ENCODE data around the gene SAMD11.

Gene SAMD11

DNA sequence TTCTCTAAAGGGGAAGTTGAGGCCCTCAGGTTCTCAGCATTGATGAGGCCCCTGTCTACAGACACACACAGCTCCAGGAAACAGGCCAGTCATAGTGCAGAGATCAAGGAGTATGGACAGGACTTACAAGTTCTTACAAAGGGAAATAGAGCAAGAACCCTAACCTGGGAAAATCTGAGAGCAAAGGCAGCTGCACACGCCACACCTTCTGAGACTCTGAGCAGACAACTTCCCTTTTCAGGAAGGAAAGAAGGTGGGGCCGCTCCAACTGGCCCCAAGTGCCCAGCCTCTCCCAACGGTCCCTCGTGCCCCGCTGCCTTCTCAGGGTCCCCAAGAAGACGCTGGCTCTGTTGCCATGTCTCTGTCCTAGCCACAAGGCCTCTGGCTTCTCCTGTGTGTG is 31.8 kb downstream of the SAMD11 start:
- H3K4me1 ChIP-seq (ENCODE audit: control insufficient read depth, low read length): peaks cover 18% of the 10 kb centered on the region; the same call in 1 of the 2 replicates
- TF ChIP-seq EZH2phosphoT487 (IDR thresholded peaks at IDR 0.05; ENCODE audit: borderline replicate concordance, low read length): no peak
- TF ChIP-seq, protein P1, sequence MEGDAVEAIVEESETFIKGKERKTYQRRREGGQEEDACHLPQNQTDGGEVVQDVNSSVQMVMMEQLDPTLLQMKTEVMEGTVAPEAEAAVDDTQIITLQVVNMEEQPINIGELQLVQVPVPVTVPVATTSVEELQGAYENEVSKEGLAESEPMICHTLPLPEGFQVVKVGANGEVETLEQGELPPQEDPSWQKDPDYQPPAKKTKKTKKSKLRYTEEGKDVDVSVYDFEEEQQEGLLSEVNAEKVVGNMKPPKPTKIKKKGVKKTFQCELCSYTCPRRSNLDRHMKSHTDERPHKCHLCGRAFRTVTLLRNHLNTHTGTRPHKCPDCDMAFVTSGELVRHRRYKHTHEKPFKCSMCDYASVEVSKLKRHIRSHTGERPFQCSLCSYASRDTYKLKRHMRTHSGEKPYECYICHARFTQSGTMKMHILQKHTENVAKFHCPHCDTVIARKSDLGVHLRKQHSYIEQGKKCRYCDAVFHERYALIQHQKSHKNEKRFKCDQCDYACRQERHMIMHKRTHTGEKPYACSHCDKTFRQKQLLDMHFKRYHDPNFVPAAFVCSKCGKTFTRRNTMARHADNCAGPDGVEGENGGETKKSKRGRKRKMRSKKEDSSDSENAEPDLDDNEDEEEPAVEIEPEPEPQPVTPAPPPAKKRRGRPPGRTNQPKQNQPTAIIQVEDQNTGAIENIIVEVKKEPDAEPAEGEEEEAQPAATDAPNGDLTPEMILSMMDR (IDR thresholded peaks at IDR 0.05; ENCODE audit: low read depth, low read length, poor library complexity, severe bottlenecking): no peak
- H3K79me2 ChIP-seq (ENCODE audit: control insufficient read depth, low read length): peaks cover 27% of the 10 kb centered on the region
- H3K9me2 ChIP-seq (replicated peaks; ENCODE audit: control insufficient read depth, low read length): no peaks in the 10 kb centered on the region
- no peaks in the 10 kb centered on the region for H3K27me3 ChIP-seq (ENCODE audit: control insufficient read depth, low read length)
- 0 out of 2 replicates have a peak, but pooled peaks cover 3% of the 10 kb centered on the region for H4K20me1 ChIP-seq (ENCODE audit: control insufficient read depth, insufficient read depth, low read depth, low read length)
- H3K9me3 ChIP-seq (ENCODE audit: control insufficient read depth, insufficient read depth, low read length): no peaks in the 10 kb centered on the region
- no peak overlapping the region for H3K27ac ChIP-seq (ENCODE audit: low read depth, low read length)
- no peak overlapping the region for H3K4me2 ChIP-seq (ENCODE audit: low read length)
- H3K4me3 ChIP-seq (ENCODE audit: low read length): no peak overlapping the region
- peaks cover 75% of the 10 kb centered on the region for H3K36me3 ChIP-seq (ENCODE audit: control insufficient read depth, low read length)
- no peaks in the 10 kb centered on the region for H3F3A ChIP-seq (ENCODE audit: control insufficient read depth, insufficient read depth)

DNA sequence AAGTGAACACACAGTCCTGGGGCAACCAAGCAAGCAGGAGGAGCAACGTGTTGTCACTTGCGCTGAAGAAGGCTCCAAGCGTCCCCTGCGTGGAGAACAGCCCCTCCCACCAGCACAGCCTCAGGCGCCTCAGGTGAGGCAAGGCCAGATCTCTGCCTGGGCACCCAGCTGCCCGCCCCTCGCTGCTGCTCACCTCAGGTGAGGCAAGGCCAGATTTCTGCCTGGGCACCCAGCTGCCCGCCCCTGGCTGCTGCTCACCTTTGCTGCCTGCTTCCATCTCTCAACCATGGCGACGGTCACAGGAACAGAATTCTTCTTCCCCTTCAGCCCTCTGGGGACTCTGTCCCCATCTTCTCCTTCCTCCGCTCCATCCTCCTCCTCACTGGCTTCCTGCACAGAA is 32.9 kb downstream of the SAMD11 start:
- Histone ChIP-seq H4K20me1 (ENCODE audit: control insufficient read depth, insufficient read depth, low read depth, low read length) (0 out of 2 replicates have a peak, but pooled peaks cover under 1% of the 10 kb centered on the region), H3K79me2 (ENCODE audit: control insufficient read depth, low read length) (peaks cover 27% of the 10 kb centered on the region), H3K36me3 (ENCODE audit: control insufficient read depth, low read length) (peaks cover 64% of the 10 kb centered on the region), H3K4me1 (ENCODE audit: control insufficient read depth, low read length) (peaks cover 22% of the 10 kb centered on the region; the same call in 1 of the 2 replicates), H3F3A (ENCODE audit: control insufficient read depth, insufficient read depth) (no peaks in the 10 kb centered on the region), H3K27ac (ENCODE audit: low read depth, low read length) (no peak overlapping the region), H3K9me2 (replicated peaks; ENCODE audit: control insufficient read depth, low read length) (no peaks in the 10 kb centered on the region), H3K9me3 (ENCODE audit: control insufficient read depth, insufficient read depth, low read length) (no peaks in the 10 kb centered on the region), H3K4me3 (ENCODE audit: low read length) (no peak overlapping the region), H3K4me2 (ENCODE audit: low read length) (no peak overlapping the region), H3K27me3 (ENCODE audit: control insufficient read depth, low read length) (no peaks in the 10 kb centered on the region)
- TF ChIP-seq, protein P1 (IDR thresholded peaks at IDR 0.05; ENCODE audit: low read depth, low read length, poor library complexity, severe bottlenecking): no peak
- no peak for TF ChIP-seq EZH2phosphoT487 (IDR thresholded peaks at IDR 0.05; ENCODE audit: borderline replicate concordance, low read length)

DNA sequence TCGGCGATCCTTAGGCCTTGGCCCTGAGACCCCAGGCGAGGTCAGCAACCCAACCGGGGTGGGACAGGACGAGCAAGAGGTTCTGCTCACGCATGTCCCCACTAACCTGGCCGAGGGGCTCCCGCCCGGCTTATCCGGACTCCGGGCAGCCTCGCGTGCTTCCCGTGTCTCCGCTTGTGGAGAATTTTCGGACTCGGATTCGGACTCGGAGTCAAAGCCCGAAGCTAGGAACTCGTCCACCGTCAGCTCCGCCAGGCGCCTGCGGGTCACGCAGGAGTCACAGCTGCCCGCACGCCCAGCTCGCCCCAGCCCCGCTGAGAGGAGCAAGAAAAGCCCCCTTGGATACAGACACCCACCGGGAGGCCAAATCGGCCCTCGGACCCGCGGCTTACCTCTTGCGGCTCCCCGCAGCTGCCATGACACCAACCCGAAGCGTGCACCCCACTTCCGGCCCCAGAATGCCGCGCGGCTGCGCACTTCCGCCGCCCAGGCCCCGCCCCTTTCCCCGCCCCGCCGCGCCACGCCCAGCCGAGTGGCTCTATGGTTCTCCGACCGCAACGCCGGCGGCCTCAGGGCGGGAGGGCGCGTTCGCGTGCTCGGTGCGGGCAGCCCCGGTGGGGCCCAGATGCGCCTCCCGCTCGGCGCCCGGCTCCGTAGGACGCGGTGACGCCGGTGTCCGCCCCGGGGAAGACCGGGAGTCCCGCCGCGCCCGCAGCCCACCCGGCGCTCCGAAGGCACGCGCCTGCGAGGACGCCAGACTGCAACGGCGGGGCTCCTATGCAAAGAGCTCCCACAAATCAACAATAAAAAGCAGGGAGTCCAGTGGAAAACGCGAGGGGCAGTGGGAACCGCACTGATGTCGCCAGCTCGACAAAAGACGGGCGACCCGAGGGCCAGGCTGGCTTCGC is 35.4 kb downstream of the SAMD11 start, which contains the start of gene NOC2L:
NOC2L (minus strand) TSS at position 434 of the 908 bp plus-strand sequence; CDS start at position 418, 16 bp downstream.
- no peaks in the 10 kb centered on the region for H4K20me1 ChIP-seq (ENCODE audit: control insufficient read depth, insufficient read depth, low read depth, low read length)
- no peaks in the 10 kb centered on the region for H3F3A ChIP-seq (ENCODE audit: control insufficient read depth, insufficient read depth)
- no peaks in the 10 kb centered on the region for H3K9me2 ChIP-seq (replicated peaks; ENCODE audit: control insufficient read depth, low read length)
- H3K27me3 ChIP-seq (ENCODE audit: control insufficient read depth, low read length): no peaks in the 10 kb centered on the region
- H3K4me2 ChIP-seq (ENCODE audit: low read length): peak within 1 kb of the TSS; percentile 77
- peaks cover 22% of the 10 kb centered on the region; the same call in 1 of the 2 replicates for H3K4me1 ChIP-seq (ENCODE audit: control insufficient read depth, low read length)
- H3K79me2 ChIP-seq (ENCODE audit: control insufficient read depth, low read length): peaks cover 27% of the 10 kb centered on the region
- H3K36me3 ChIP-seq (ENCODE audit: control insufficient read depth, low read length): peaks cover 39% of the 10 kb centered on the region
- H3K4me3 ChIP-seq (ENCODE audit: low read length): peak within 1 kb of the TSS; percentile 90
- TF ChIP-seq EZH2phosphoT487 (IDR thresholded peaks at IDR 0.05; ENCODE audit: borderline replicate concordance, low read length): no peak
- TF ChIP-seq, protein P1 (IDR thresholded peaks at IDR 0.05; ENCODE audit: low read depth, low read length, poor library complexity, severe bottlenecking): no peak
- H3K27ac ChIP-seq (ENCODE audit: low read depth, low read length): 0 out of 2 replicates have a peak within 1 kb of the TSS, but pooled peaks have one; percentile 15
- no peaks in the 10 kb centered on the region for H3K9me3 ChIP-seq (ENCODE audit: control insufficient read depth, insufficient read depth, low read length)
